Common myeloid progenitor, CD34-positive (primary cell): Measurements from ENCODE around the gene TACC2.

Source experiments
- CTCF ChIA-PET: fragments of 350-600 bp; sonication (Branson Sonifier 250); formaldehyde crosslinking; loops from one replicate; lab custom pipeline; 2021; ENCODE audit warnings: antibody characterized with exemption; lab: Charles Lee
- POLR2A ChIA-PET: fragments of 350-600 bp; sonication (Branson Sonifier 250); formaldehyde crosslinking; loops from one replicate; lab custom pipeline; 2021; ENCODE audit warnings: antibody characterized with exemption; lab: Charles Lee
- DNase-seq, 3 donors: peaks; one replicate each; pipeline versions ENCODE4 v3.0.0 to v3.0.0-alpha.2; 2013
- H3K27ac ChIP-seq, 2 experiments: 1 replicate in 1 of 2; 2 replicates in 1 of 2; pipeline ENCODE4 v1.7.0; 2013; ENCODE audit warnings: inconsistent platforms in 2 of 2, low read length in 2 of 2, mild to moderate bottlenecking in 2 of 2, low read depth in 1 of 2, moderate library complexity in 1 of 2; ENCODE audit not compliant: severe bottlenecking in 2 of 2, insufficient read depth in 1 of 2, poor library complexity in 1 of 2
- H3K27me3 ChIP-seq, 5 experiments: replicated peaks in 2 of 5; 1 replicate in 3 of 5; 2 replicates in 2 of 5; pipeline versions ENCODE4 v1.6.1 to v1.7.0; 2013; ENCODE audit warnings: low read length in 4 of 5, mild to moderate bottlenecking in 2 of 5, moderate library complexity in 2 of 5, inconsistent platforms in 1 of 5; ENCODE audit not compliant: insufficient read depth in 5 of 5, control insufficient read depth in 4 of 5
- H3K36me3 ChIP-seq, 4 experiments: 1 replicate in 2 of 4; 2 replicates in 2 of 4; pipeline versions ENCODE4 v1.6.1 to v1.7.0; 2013; ENCODE audit warnings: low read length in 3 of 4, control low read depth in 1 of 4, mild to moderate bottlenecking in 1 of 4; ENCODE audit not compliant: control insufficient read depth in 4 of 4, insufficient read depth in 4 of 4
- H3K4me1 ChIP-seq, 4 experiments: 1 replicate in 3 of 4; 2 replicates in 1 of 4; pipeline versions ENCODE4 v1.6.1 to v1.7.1; 2013; ENCODE audit warnings: low read length in 3 of 4, mild to moderate bottlenecking in 3 of 4, control low read depth in 1 of 4, inconsistent platforms in 1 of 4, moderate library complexity in 1 of 4; ENCODE audit not compliant: control insufficient read depth in 4 of 4, insufficient read depth in 4 of 4; ENCODE audit errors: control extremely low read depth in 1 of 4
- H3K4me3 ChIP-seq, 7 experiments: 1 replicate in 4 of 7; 2 replicates in 3 of 7; pipeline versions ENCODE4 v1.5.1 to v1.7.0; 2013; ENCODE audit warnings: mild to moderate bottlenecking in 7 of 7, low read length in 6 of 7, moderate library complexity in 6 of 7, inconsistent platforms in 2 of 7, low read depth in 2 of 7, control low read depth in 1 of 7; ENCODE audit not compliant: insufficient read depth in 4 of 7, control insufficient read depth in 1 of 7; ENCODE audit errors: extremely low read depth in 1 of 7
- H3K9me3 ChIP-seq, 5 experiments: 1 replicate in 4 of 5; 2 replicates in 1 of 5; pipeline versions ENCODE4 v1.6.1 to v1.7.1; 2013; ENCODE audit warnings: low read length in 4 of 5, mild to moderate bottlenecking in 2 of 5, inconsistent platforms in 1 of 5, low read depth in 1 of 5, moderate library complexity in 1 of 5; ENCODE audit not compliant: control insufficient read depth in 4 of 5, insufficient read depth in 2 of 5; ENCODE audit errors: control extremely low read depth in 1 of 5
- WGBS: methylation state at CpG from one replicate; pipeline ENCODE4 v1.1.5; 2013; ENCODE audit not compliant: insufficient coverage; 5-methylcytosine and 5-hydroxymethylcytosine counted together

The TACC2 gene

GRCh38 chr10:122051609-122052385 is 62.8 kb downstream of the TACC2 start:
- DNase-seq, result peak in 1 of 3 donors; percentile 12
- ChIA-PET POLR2A (no interaction called here), CTCF (no interaction called here)
- H3K4me3 ChIP-seq, result no peak overlapping the region
- H3K4me1 ChIP-seq, result no peaks in the 10 kb centered on the region
- peaks cover 0 to 16% (median 2%) of the 10 kb centered on the region in 5 experiments for H3K27me3 ChIP-seq
- H3K9me3 ChIP-seq, result no peaks in the 10 kb centered on the region
- H3K36me3 ChIP-seq, result no peaks in the 10 kb centered on the region
- H3K27ac ChIP-seq, result no peak overlapping the region
- 79% methylated on average over 2 of the region's 2 CpGs for WGBS

- Histone ChIP-seq H3K27me3 (peaks cover 0 to 16% (median 1%) of the 10 kb centered on the region in 5 experiments), H3K36me3 (no peaks in the 10 kb centered on the region), H3K4me1 (no peaks in the 10 kb centered on the region), H3K27ac (no peak overlapping the region), H3K4me3 (no peak overlapping the region), H3K9me3 (no peaks in the 10 kb centered on the region)
- no peak for DNase-seq
- WGBS, result 92% methylated on average over 6 of the region's 6 CpGs
- ChIA-PET POLR2A (no interaction called here), CTCF (no interaction called here)
Measured at GRCh38 chr10:122052701-122053100, 63.7 kb downstream of the TACC2 start.

- CTCF ChIA-PET, result no interaction called here
- Histone ChIP-seq H3K27me3 (peaks cover 0 to 13% (median 0%) of the 10 kb centered on the region in 5 experiments), H3K4me3 (no peak overlapping the region), H3K4me1 (no peaks in the 10 kb centered on the region), H3K27ac (no peak overlapping the region), H3K36me3 (no peaks in the 10 kb centered on the region), H3K9me3 (no peaks in the 10 kb centered on the region)
- POLR2A ChIA-PET, result no interaction called here
- WGBS, result 74% methylated on average over 5 of the region's 8 CpGs
- no peak for DNase-seq
Measured at GRCh38 chr10:122053314-122053713, 64.4 kb downstream of the TACC2 start.

- WGBS, result 54% methylated on average over 14 of the region's 15 CpGs
- ChIA-PET POLR2A (no interaction called here), CTCF (no interaction called here)
Measured at GRCh38 chr10:122054048-122055025, 65.4 kb downstream of the TACC2 start.

GRCh38 chr10:122055252-122055651 is 66.3 kb downstream of the TACC2 start:
- H3K27me3 ChIP-seq, result peaks cover 0 to 10% (median 0%) of the 10 kb centered on the region in 5 experiments
- H3K36me3 ChIP-seq, result no peaks in the 10 kb centered on the region
- no peak for DNase-seq
- 97% methylated on average over 5 of the region's 5 CpGs for WGBS
- no peak overlapping the region for H3K4me3 ChIP-seq
- POLR2A ChIA-PET, result no interaction called here
- no peaks in the 10 kb centered on the region for H3K4me1 ChIP-seq
- H3K9me3 ChIP-seq, result no peaks in the 10 kb centered on the region
- no peak overlapping the region for H3K27ac ChIP-seq
- CTCF ChIA-PET, result no interaction called here

More at GRCh38 chr10:122054048-122055025, 65.4 kb downstream of the TACC2 start:
- Histone ChIP-seq H3K36me3 (no peaks in the 10 kb centered on the region), H3K27ac (no peak overlapping the region), H3K27me3 (peaks cover 0 to 10% (median 0%) of the 10 kb centered on the region in 5 experiments), H3K9me3 (no peaks in the 10 kb centered on the region), H3K4me3 (no peak overlapping the region), H3K4me1 (no peaks in the 10 kb centered on the region)
- peak in 1 of 3 donors; percentile 5 for DNase-seq

- DNase-seq, result no peak
- no peaks in the 10 kb centered on the region for H3K9me3 ChIP-seq
- ChIA-PET CTCF (no interaction called here), POLR2A (no interaction called here)
- no peak overlapping the region for H3K27ac ChIP-seq
- WGBS, result 96% methylated on average over 7 of the region's 8 CpGs
- H3K27me3 ChIP-seq, result peaks cover 0 to 10% (median 0%) of the 10 kb centered on the region in 5 experiments
- no peaks in the 10 kb centered on the region for H3K4me1 ChIP-seq
- no peaks in the 10 kb centered on the region for H3K36me3 ChIP-seq
- H3K4me3 ChIP-seq, result no peak overlapping the region
Measured at GRCh38 chr10:122056431-122057094, 67.6 kb downstream of the TACC2 start.
